GM18951 (cell line): Measurements from ENCODE around the gene FRMD3.

Experiments used
- POLR2A ChIP-seq: IDR thresholded peaks from 4 replicates; pipeline ENCODE4 v1.6.1; 2011; ENCODE audit warnings: mild to moderate bottlenecking; ENCODE audit not compliant: insufficient read length, insufficient read depth; ENCODE audit errors: extremely low read depth
- in situ Hi-C: fragments of 300-500 bp; cut with MboI; formaldehyde crosslinking; loops from one replicate; pipeline ENCODE4 v1.12.0; 2022; ENCODE audit warnings: low sequenced_read_pairs, mixed read lengths, inconsistent platforms; ENCODE audit not compliant: unreplicated experiment

Gene FRMD3

GRCh38 chr9:83431101-83432060 is 106.8 kb downstream of the FRMD3 start:
- no peak for TF ChIP-seq POLR2A

GRCh38 chr9:83430681-83431080 is 107.5 kb downstream of the FRMD3 start:
- in situ Hi-C loops: no loop called here
- TF ChIP-seq POLR2A: no peak

More at GRCh38 chr9:83431101-83432060, 106.8 kb downstream of the FRMD3 start:
- in situ Hi-C loops: no loop called here

- in situ Hi-C loops: no loop called here
- no peak for TF ChIP-seq POLR2A
These were observed 109.0 kb downstream of the FRMD3 start for GRCh38 chr9:83429229-83429628.

- in situ Hi-C loops: no loop called here
- no peak for TF ChIP-seq POLR2A
These were observed 113.0 kb downstream of the FRMD3 start for GRCh38 chr9:83425240-83425639.

- no peak for TF ChIP-seq POLR2A
- in situ Hi-C loops: no loop called here
These were observed 113.4 kb downstream of the FRMD3 start for GRCh38 chr9:83424831-83425230.

- in situ Hi-C loops: no loop called here
- TF ChIP-seq POLR2A: no peak
These were observed 114.1 kb downstream of the FRMD3 start for GRCh38 chr9:83423815-83424707.

- TF ChIP-seq POLR2A: no peak
- in situ Hi-C loops: no loop called here
These were observed 115.7 kb downstream of the FRMD3 start for GRCh38 chr9:83422527-83422926.

- in situ Hi-C loops: no loop called here
- no peak for TF ChIP-seq POLR2A
These were observed 117.7 kb downstream of the FRMD3 start for GRCh38 chr9:83420486-83420885.

- in situ Hi-C loops: no loop called here
- TF ChIP-seq POLR2A: no peak
These were observed 118.2 kb downstream of the FRMD3 start for GRCh38 chr9:83419961-83420360.

GRCh38 chr9:83418283-83418682 is 119.9 kb downstream of the FRMD3 start:
- no peak for TF ChIP-seq POLR2A
- in situ Hi-C loops: no loop called here

- no peak for TF ChIP-seq POLR2A
- in situ Hi-C loops: no loop called here
These were observed 124.8 kb downstream of the FRMD3 start for GRCh38 chr9:83413367-83413766.

GRCh38 chr9:83410701-83411100 is 127.5 kb downstream of the FRMD3 start:
- in situ Hi-C loops: no loop called here
- no peak for TF ChIP-seq POLR2A

GRCh38 chr9:83406921-83407320 is 131.3 kb downstream of the FRMD3 start:
- no peak for TF ChIP-seq POLR2A
- in situ Hi-C loops: no loop called here
